Lung (tissue), 12 donors: ENCODE data around the gene ZACN. TPM values are rescaled to one million over a fixed set of nuclear protein-coding genes. Genes with fewer than 3 reads are reported as not detected.

Experiments
- ATAC-seq: fragments of 200-7000 bp; cut with Tn5 transposase; one replicate; pipeline ENCODE4 v1.9.1; 2020; ENCODE audit warnings: moderate number of reproducible peaks; ENCODE audit not compliant: insufficient read depth, low FRiP score
- DNase-seq, 3 donors: peaks; one replicate each; pipeline ENCODE4 v3.0.0-alpha.2; 2013 to 2017
- H3K27ac ChIP-seq, 2 donors: one replicate each; pipeline ENCODE4 v1.5.1; 2013; ENCODE audit warnings: mild to moderate bottlenecking in 2 of 2, moderate library complexity in 2 of 2, control low read depth in 1 of 2, inconsistent platforms in 1 of 2, low read depth in 1 of 2, low read length in 1 of 2
- H3K27me3 ChIP-seq, 3 donors: one replicate each; pipeline ENCODE4 v1.5.1; 2013; ENCODE audit warnings: low read length in 2 of 3; ENCODE audit not compliant: control insufficient read depth in 3 of 3, insufficient read depth in 3 of 3
- H3K36me3 ChIP-seq, 4 donors: one replicate each; pipeline ENCODE4 v1.5.1; 2013; ENCODE audit warnings: low read length in 4 of 4, mild to moderate bottlenecking in 1 of 4, moderate library complexity in 1 of 4; ENCODE audit not compliant: control insufficient read depth in 4 of 4, insufficient read depth in 4 of 4
- H3K4me1 ChIP-seq, 5 donors: one replicate each; pipeline ENCODE4 v1.5.1; 2013; ENCODE audit warnings: low read length in 5 of 5, mild to moderate bottlenecking in 2 of 5, moderate library complexity in 1 of 5; ENCODE audit not compliant: control insufficient read depth in 5 of 5, insufficient read depth in 5 of 5
- H3K4me3 ChIP-seq: one replicate; pipeline ENCODE4 v1.5.1; 2013; ENCODE audit warnings: mild to moderate bottlenecking, control low read depth, moderate library complexity
- H3K9ac ChIP-seq, 2 donors: one replicate each; pipeline ENCODE4 v1.5.1; 2013; ENCODE audit warnings: low read length in 2 of 2, control low read depth in 1 of 2; ENCODE audit not compliant: insufficient read depth in 1 of 2
- H3K9me3 ChIP-seq, 4 donors: one replicate each; pipeline ENCODE4 v1.5.1; 2013; ENCODE audit warnings: low read length in 3 of 4, mild to moderate bottlenecking in 1 of 4, moderate library complexity in 1 of 4; ENCODE audit not compliant: control insufficient read depth in 4 of 4, insufficient read depth in 3 of 4
- WGBS, 2 donors: extraction: QIAGEN DNeasy Blood & Tissue Kit; methylation state at CpG; one replicate each; pipeline ENCODE4 v1.1.7; 2013; 5-methylcytosine and 5-hydroxymethylcytosine counted together
- polyA plus RNA-seq, 2 donors: library from polyadenylated mRNA; stranded (reverse); fragments of 200-250 nt; gene quantifications; one replicate each; pipeline ENCODE4 v1.2.1, GENCODE V29; 2013
- total RNA-seq, 2 donors: library from RNA; depleted of rRNA in 1 of 2; stranded (reverse); fragments of >200 nt in 1 of 2; gene quantifications; one replicate each; pipeline ENCODE4 v1.2.1, GENCODE V29; 2014 to 2021
- TF ChIP-seq, protein P1 (sequence below): IDR thresholded peaks from 2 replicates; pipeline ENCODE4 v1.5.1; 2012; ENCODE audit warnings: mild to moderate bottlenecking; ENCODE audit errors: control extremely low read depth, extremely low read depth
- donor health status: control.
- donor health status: control.
- donor health status: Bipolar disorder and iron deficiency.
- donor health status: healthy.
- donor health status: DM: yes; HTN: yes; CAD: no.

ZACN gene
- total and polyA plus RNA-seq, 4 donors = 0.25 to 1.9 (median 1.4) TPM; not detected in 1

DNA sequence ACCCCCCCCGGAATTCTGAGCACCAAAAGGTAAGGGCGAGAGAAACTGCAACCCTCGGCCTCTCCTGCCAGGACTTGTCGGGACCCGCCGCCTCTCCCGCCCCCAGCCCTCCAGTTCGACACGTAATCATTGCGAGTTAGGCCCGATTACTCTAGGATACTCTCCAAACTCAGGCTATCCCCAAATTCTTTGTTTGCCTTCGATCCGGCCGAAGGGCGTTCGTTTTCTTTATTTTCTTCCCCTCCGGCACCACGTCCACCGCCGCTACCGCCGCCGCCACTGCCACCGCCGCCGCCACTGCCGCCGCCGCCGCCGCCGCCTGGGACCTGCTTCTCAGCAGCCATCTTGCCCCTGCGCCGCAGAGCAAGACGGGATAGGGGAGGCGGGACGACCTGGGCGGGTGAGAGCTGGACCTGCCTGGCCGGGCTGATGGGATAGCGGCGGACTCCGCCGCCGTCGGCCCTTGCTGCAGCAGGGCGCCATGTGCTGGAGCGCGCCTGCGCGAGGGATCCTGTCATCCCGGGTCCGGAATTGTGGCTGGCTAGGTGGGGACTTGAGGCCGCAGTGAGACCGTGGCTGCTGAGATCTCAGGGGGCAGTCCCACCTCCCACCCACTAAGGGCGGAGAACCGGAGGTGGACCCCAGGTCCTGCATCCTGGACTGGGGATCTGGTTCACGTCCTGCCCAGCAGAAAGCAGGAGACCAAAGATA lies 6.7 kb upstream of the ZACN start, which contains the start of gene SRP68:
SRP68 (minus strand) TSS at position 370 of the 711 bp plus-strand sequence; CDS start at position 344, 26 bp downstream.
- Histone ChIP-seq H3K27ac (peak within 1 kb of the TSS; percentile 9 to 70), H3K4me3 (peak within 1 kb of the TSS; percentile 89), H3K9me3 (peaks cover 0 to 8% (median 0%) of the 10 kb centered on the region in 4 donors), H3K36me3 (peaks cover 2 to 10% (median 9%) of the 10 kb centered on the region in 4 donors), H3K4me1 (peaks cover 0 to 29% (median 4%) of the 10 kb centered on the region in 5 donors), H3K9ac (peak within 1 kb of the TSS; percentile 79 to 87), H3K27me3 (peaks cover 4 to 33% (median 32%) of the 10 kb centered on the region in 3 donors)
- DNase-seq = peak; percentile 92 to 95 (median 93)
- ATAC-seq = peak; percentile 99
- WGBS, 2 donors = 0 to 1% methylated on average over 54 to 57 of the region's 57 CpGs
- TF ChIP-seq, protein P1, sequence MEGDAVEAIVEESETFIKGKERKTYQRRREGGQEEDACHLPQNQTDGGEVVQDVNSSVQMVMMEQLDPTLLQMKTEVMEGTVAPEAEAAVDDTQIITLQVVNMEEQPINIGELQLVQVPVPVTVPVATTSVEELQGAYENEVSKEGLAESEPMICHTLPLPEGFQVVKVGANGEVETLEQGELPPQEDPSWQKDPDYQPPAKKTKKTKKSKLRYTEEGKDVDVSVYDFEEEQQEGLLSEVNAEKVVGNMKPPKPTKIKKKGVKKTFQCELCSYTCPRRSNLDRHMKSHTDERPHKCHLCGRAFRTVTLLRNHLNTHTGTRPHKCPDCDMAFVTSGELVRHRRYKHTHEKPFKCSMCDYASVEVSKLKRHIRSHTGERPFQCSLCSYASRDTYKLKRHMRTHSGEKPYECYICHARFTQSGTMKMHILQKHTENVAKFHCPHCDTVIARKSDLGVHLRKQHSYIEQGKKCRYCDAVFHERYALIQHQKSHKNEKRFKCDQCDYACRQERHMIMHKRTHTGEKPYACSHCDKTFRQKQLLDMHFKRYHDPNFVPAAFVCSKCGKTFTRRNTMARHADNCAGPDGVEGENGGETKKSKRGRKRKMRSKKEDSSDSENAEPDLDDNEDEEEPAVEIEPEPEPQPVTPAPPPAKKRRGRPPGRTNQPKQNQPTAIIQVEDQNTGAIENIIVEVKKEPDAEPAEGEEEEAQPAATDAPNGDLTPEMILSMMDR = no peak

DNA sequence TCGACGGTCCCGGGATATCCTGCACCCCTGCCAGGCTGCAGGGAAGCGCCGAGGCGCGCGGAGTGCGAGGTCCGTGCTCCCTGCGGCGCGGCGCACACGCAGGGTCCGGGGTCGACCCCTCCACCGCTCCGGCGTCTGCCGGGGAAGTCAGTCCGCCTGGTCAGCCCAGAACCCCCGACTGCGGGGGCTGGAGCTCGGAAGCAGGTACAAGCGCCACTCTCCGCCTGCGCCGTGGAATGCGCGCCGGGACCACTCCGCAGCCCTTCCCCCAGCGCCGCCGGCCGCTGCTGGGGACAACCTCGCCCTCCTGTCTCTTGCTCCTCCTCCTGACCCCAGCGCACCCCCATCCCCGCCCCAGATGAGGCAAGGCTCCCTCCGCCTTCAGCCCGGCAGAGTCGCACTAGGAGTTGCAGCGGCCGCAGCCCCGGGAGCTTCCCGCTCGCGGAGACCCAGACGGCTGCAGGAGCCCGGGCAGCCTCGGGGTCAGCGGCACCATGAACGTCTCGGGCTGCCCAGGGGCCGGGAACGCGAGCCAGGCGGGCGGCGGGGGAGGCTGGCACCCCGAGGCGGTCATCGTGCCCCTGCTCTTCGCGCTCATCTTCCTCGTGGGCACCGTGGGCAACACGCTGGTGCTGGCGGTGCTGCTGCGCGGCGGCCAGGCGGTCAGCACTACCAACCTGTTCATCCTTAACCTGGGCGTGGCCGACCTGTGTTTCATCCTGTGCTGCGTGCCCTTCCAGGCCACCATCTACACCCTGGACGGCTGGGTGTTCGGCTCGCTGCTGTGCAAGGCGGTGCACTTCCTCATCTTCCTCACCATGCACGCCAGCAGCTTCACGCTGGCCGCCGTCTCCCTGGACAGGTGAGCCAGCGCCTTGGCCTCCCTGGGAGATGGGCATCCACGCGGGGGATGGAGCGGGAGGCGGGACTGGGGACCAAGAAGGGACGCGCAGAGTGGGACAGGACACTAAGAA lies 4.3 kb upstream of the ZACN start, which contains the start of gene GALR2:
GALR2 (plus strand) TSS at position 392 of the 974 bp plus-strand sequence; CDS start at position 495, 103 bp downstream.
- Histone ChIP-seq H3K4me3 (no peak within 1 kb of the TSS), H3K4me1 (peaks cover 0 to 33% (median 10%) of the 10 kb centered on the region in 5 donors), H3K9me3 (peaks cover 0 to 8% (median 0%) of the 10 kb centered on the region in 4 donors), H3K27ac (no peak within 1 kb of the TSS), H3K27me3 (peaks cover 4 to 57% (median 50%) of the 10 kb centered on the region in 3 donors), H3K9ac (no peak within 1 kb of the TSS), H3K36me3 (no peaks in the 10 kb centered on the region)
- whole genome bisulfite sequencing, 2 donors = 3 to 5% methylated on average over 86 to 92 of the region's 92 CpGs
- ATAC-seq (no peak), DNase-seq (no peak)
- TF ChIP-seq, protein P1 = no peak

DNA sequence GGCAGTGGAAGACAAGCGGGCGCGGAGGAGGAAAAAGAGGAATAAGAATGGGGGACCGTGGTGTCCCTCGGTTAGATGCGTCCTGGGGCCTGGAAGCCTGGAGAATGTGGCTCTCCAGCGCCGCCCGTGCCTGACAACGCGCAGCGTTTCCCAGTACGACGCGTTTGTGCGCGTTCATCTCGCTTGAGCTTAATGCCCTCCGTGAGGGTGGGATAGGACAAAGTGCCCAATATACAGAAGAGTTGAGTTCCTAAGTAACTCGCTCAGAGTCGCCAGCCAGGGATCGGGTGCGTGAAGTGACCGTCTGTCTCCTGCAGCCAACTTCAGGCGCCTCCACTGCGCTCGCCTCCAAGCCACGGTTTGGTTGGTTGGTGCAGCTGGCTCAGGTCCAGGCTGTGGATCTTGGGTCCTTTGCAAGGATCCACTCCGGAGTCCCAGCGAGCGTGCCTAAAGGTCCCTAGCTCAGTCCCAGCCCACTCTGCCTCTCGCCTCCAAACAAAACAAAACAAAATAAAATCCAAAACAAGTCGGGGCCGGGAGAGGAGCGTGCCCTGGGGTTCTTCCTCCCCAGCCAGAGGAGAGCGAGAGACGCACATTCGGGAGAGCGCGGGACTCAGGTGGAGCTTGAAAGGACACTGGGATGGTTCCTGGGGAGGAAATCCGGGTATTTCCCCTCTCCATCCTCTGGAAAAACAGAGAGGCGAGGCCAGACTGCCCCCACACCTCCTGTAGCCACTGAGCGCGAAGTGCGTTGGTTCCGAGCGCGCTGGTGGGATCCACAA lies 3.4 kb upstream of the ZACN start:
- Histone ChIP-seq H3K27me3 (peaks cover 4 to 58% (median 50%) of the 10 kb centered on the region in 3 donors), H3K9me3 (peaks cover 0 to 8% (median 0%) of the 10 kb centered on the region in 4 donors), H3K27ac (no peak overlapping the region), H3K36me3 (no peaks in the 10 kb centered on the region), H3K9ac (no peak overlapping the region), H3K4me3 (no peak overlapping the region), H3K4me1 (peaks cover 0 to 42% (median 15%) of the 10 kb centered on the region in 5 donors)
- ATAC-seq = no peak
- WGBS, 2 donors = 5 to 6% methylated on average over 48 of the region's 48 CpGs
- peak in 1 of 3 donors; percentile 21 for DNase-seq
- TF ChIP-seq, protein P1 = no peak
